ENCODE results near the gene TEAD1. TPM values are rescaled to one million over a fixed set of nuclear protein-coding genes. Genes with fewer than 3 reads are reported as not detected.

Gene TEAD1
- total RNA-seq, 2 experiments from 2014 or later, result 5.6 to 10.8 TPM

DNA sequence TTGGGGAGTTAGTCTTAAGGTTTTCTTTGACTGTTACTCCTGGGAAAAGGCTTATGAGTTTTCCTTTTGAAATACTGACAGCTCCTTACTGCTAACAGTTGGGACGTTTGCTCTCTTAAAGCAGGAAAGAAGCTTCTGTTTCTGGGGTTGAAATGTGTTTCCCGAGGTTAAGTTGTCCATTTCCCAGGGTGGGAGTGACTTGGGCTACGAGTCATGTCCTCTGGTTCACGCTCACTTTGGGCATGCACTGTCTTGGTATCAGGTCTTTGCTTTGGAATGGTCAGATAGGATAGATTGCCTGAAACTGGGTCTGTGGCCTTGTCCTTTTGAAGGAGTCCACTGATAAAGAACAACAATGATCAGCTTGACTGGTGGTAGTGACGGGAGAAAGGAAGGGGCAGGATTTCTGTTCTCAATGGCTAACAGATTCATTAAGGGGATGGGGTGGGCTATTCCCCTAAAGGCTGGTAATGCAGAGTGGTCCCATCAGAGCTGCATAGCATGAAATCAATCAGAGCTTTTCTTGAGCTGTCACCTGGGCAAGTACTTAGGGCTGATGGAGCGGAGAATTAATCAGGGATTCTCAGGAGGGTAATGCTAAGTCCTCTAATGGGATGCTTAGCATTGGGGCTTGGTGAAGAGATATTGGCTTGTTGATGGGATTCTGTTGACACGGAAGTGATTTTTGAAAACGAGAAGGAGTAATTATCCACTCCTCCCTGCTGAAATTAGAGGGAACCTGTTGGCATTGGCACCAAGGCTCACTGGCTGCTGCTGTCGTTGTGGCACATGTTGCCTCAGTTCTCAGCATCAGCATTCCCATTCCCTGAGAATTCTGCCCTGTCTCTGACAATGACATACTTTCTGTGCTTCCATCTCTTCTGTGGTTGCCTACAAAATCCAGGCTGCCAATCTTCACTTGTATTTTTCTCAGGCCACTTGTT is 81.6 kb downstream of the TEAD1 start:
- Histone ChIP-seq H3K4me1 (ENCODE audit: insufficient read depth, low read length, poor library complexity, severe bottlenecking) (no peaks in the 10 kb centered on the region), H2AFZ (ENCODE audit: low read length) (no peak overlapping the region), H3K9me2 (ENCODE audit: insufficient read depth, low read length) (no peaks in the 10 kb centered on the region), H3K36me3 (ENCODE audit: insufficient read depth, low read length) (no peaks in the 10 kb centered on the region), H4K20me1 (ENCODE audit: insufficient read depth, low read length) (no peaks in the 10 kb centered on the region), H3K4me2 (ENCODE audit: low read length) (no peak overlapping the region), H3K9me3 (ENCODE audit: low read length) (no peaks in the 10 kb centered on the region), H3K79me2 (ENCODE audit: insufficient read depth, low read depth, low read length) (no peaks in the 10 kb centered on the region), H3K4me3 (ENCODE audit: low read depth, low read length, poor library complexity, severe bottlenecking) (no peak overlapping the region), H3K27ac (ENCODE audit: low read depth, low read length, poor library complexity, severe bottlenecking) (no peak overlapping the region)
- ChIA-PET CTCF (ENCODE audit: unreplicated experiment) (no interaction called here), POLR2A (no interaction called here)
- no peak for TF ChIP-seq EZH2phosphoT487 (IDR thresholded peaks at IDR 0.05; ENCODE audit: borderline replicate concordance, low read depth, low read length)
- TF ChIP-seq, protein P1, sequence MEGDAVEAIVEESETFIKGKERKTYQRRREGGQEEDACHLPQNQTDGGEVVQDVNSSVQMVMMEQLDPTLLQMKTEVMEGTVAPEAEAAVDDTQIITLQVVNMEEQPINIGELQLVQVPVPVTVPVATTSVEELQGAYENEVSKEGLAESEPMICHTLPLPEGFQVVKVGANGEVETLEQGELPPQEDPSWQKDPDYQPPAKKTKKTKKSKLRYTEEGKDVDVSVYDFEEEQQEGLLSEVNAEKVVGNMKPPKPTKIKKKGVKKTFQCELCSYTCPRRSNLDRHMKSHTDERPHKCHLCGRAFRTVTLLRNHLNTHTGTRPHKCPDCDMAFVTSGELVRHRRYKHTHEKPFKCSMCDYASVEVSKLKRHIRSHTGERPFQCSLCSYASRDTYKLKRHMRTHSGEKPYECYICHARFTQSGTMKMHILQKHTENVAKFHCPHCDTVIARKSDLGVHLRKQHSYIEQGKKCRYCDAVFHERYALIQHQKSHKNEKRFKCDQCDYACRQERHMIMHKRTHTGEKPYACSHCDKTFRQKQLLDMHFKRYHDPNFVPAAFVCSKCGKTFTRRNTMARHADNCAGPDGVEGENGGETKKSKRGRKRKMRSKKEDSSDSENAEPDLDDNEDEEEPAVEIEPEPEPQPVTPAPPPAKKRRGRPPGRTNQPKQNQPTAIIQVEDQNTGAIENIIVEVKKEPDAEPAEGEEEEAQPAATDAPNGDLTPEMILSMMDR (conservative IDR thresholded peaks at IDR 0.05; ENCODE audit: low read length), result no peak
- no TSS peak for BruUV-seq (replicated peaks)
- DNase-seq (ENCODE audit: low spot score), result no peak
- intact Hi-C loops (cut with micrococcal nuclease; ENCODE audit: unreplicated experiment), result no loop called here

DNA sequence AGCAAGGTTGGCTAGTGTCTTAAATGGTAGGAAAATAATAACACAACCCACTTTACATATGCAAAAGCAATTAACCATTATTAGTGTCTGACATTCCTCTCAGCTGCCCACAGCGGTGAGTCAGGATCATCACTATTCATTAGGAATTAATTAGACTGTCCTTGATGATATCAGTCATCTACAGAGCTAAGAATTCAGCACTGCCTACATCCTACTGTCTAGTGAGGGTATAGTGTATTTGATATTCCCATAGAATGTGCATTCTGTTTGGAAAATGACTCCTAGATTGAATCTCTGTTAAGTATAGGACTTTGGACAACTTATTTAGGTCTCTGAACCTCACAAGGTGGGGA is 82.2 kb downstream of the TEAD1 start:
- Histone ChIP-seq H3K79me2 (ENCODE audit: insufficient read depth, low read depth, low read length) (no peaks in the 10 kb centered on the region), H3K4me1 (ENCODE audit: insufficient read depth, low read length, poor library complexity, severe bottlenecking) (no peaks in the 10 kb centered on the region), H2AFZ (ENCODE audit: low read length) (no peak overlapping the region), H3K27ac (ENCODE audit: low read depth, low read length, poor library complexity, severe bottlenecking) (no peak overlapping the region), H3K9me2 (ENCODE audit: insufficient read depth, low read length) (no peaks in the 10 kb centered on the region), H3K4me2 (ENCODE audit: low read length) (no peak overlapping the region), H3K4me3 (ENCODE audit: low read depth, low read length, poor library complexity, severe bottlenecking) (no peak overlapping the region), H3K36me3 (ENCODE audit: insufficient read depth, low read length) (no peaks in the 10 kb centered on the region), H4K20me1 (ENCODE audit: insufficient read depth, low read length) (no peaks in the 10 kb centered on the region), H3K9me3 (ENCODE audit: low read length) (no peaks in the 10 kb centered on the region)
- POLR2A ChIA-PET, result interaction anchor here (0.5 kb wide), 1 partner anchor 171 kb away, joined by 3 read pairs; no protein-coding TSS in a partner anchor
- no TSS peak for BruUV-seq (replicated peaks)
- intact Hi-C loops (cut with micrococcal nuclease; ENCODE audit: unreplicated experiment), result no loop called here
- DNase-seq (ENCODE audit: low spot score), result no peak
- TF ChIP-seq, protein P1 (conservative IDR thresholded peaks at IDR 0.05; ENCODE audit: low read length), result no peak
- TF ChIP-seq EZH2phosphoT487 (IDR thresholded peaks at IDR 0.05; ENCODE audit: borderline replicate concordance, low read depth, low read length), result no peak
- CTCF ChIA-PET (ENCODE audit: unreplicated experiment), result no interaction called here

DNA sequence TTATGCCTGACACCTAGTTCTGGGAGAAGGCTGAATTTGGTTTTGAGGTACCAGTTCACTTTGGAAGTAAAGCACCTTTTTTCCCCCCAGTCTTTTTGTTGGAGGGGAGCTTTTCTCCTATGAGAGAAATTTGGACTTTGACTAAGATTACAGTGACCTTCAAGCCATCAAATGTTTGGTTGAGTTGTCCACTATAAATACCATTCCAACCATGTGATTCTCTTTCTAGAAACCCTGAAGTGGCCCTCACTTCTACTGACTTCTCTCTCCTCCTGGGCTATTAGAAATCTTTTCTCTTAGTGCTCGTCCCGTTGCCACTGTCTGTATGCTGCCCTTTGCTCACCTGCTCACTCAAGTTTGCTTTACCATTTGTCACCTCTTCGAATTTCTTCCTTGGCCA is 82.6 kb downstream of the TEAD1 start:
- POLR2A ChIA-PET, result interaction anchor here (0.5 kb wide), 1 partner anchor 171 kb away, joined by 3 read pairs; no protein-coding TSS in a partner anchor
- no peak overlapping the region for H3K4me3 ChIP-seq (ENCODE audit: low read depth, low read length, poor library complexity, severe bottlenecking)
- H3K9me3 ChIP-seq (ENCODE audit: low read length), result no peaks in the 10 kb centered on the region
- H3K79me2 ChIP-seq (ENCODE audit: insufficient read depth, low read depth, low read length), result no peaks in the 10 kb centered on the region
- no peaks in the 10 kb centered on the region for H3K4me1 ChIP-seq (ENCODE audit: insufficient read depth, low read length, poor library complexity, severe bottlenecking)
- no TSS peak for BruUV-seq (replicated peaks)
- DNase-seq (ENCODE audit: low spot score), result no peak
- no peak overlapping the region for H3K4me2 ChIP-seq (ENCODE audit: low read length)
- intact Hi-C loops (cut with micrococcal nuclease; ENCODE audit: unreplicated experiment), result no loop called here
- no peak overlapping the region for H2AFZ ChIP-seq (ENCODE audit: low read length)
- H3K36me3 ChIP-seq (ENCODE audit: insufficient read depth, low read length), result no peaks in the 10 kb centered on the region
- no peaks in the 10 kb centered on the region for H4K20me1 ChIP-seq (ENCODE audit: insufficient read depth, low read length)
- H3K9me2 ChIP-seq (ENCODE audit: insufficient read depth, low read length), result no peaks in the 10 kb centered on the region
- CTCF ChIA-PET (ENCODE audit: unreplicated experiment), result no interaction called here
- TF ChIP-seq, protein P1 (conservative IDR thresholded peaks at IDR 0.05; ENCODE audit: low read length), result no peak
- TF ChIP-seq EZH2phosphoT487 (IDR thresholded peaks at IDR 0.05; ENCODE audit: borderline replicate concordance, low read depth, low read length), result no peak
- H3K27ac ChIP-seq (ENCODE audit: low read depth, low read length, poor library complexity, severe bottlenecking), result no peak overlapping the region
